ENCODE measurements around the gene HOXB2. TPM values are rescaled to one million over a fixed set of nuclear protein-coding genes. Genes with fewer than 3 reads are reported as not detected.
A peak's percentile ranks its signal among the peaks of the same experiment; 100 is the strongest.

The HOXB2 gene
- total and polyA plus RNA-seq, 8 donors: 0.39 to 5.1 (median 1.8) TPM

GRCh38 chr17:48579760-48580554 is 35.0 kb upstream of the HOXB2 start:
- no peak for DNase-seq
- H3K27ac ChIP-seq: peak overlapping the region in 2 of 4 donors; percentile 13 to 64
- TF ChIP-seq CTCF (IDR thresholded peaks at IDR 0.05): no peak

DNA sequence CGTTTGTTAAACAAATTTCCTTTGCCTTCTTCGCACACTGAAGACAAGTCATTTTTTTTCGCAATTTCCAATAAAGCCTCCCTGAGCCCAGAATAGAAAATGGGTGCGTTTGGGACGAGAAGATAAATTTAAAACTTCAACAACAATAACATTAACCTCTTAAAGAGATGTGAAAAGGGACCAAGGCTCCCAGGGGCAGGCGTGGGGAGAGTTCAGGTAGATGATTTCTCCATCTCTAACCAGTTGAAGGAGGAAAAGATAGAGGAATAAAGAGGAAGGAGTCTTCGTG is 34.5 kb upstream of the HOXB2 start:
- Histone ChIP-seq H3K4me3 (no peak overlapping the region), H3K27ac (peak overlapping the region in 1 of 4 donors; percentile 13), H3K4me1 (peaks cover 0 to 6% (median 4%) of the 10 kb centered on the region in 3 donors), H3K9me3 (no peaks in the 10 kb centered on the region), H3K27me3 (peaks cover 0 to 87% (median 13%) of the 10 kb centered on the region in 4 donors), H3K36me3 (no peaks in the 10 kb centered on the region)
- 15 to 16% methylated on average over 7 of the region's 7 CpGs for WGBS, 2 donors
- no peak for DNase-seq
- FAIRE-seq: no peak
- ATAC-seq: no peak
- TF ChIP-seq CTCF (IDR thresholded peaks at IDR 0.05): no peak
- intact Hi-C loops (cut with DNase I): no loop called here

More at GRCh38 chr17:48579760-48580554, 35.0 kb upstream of the HOXB2 start:
- peaks cover 0 to 6% (median 4%) of the 10 kb centered on the region in 3 donors for H3K4me1 ChIP-seq
- no peak overlapping the region for H3K4me3 ChIP-seq
- no peaks in the 10 kb centered on the region for H3K9me3 ChIP-seq
- 16 to 21% methylated on average over 26 of the region's 26 CpGs for WGBS, 2 donors
- H3K27me3 ChIP-seq: peaks cover 0 to 86% (median 13%) of the 10 kb centered on the region in 4 donors
- no peak for FAIRE-seq
- intact Hi-C loops (cut with DNase I): no loop called here
- ATAC-seq: no peak
- no peaks in the 10 kb centered on the region for H3K36me3 ChIP-seq

DNA sequence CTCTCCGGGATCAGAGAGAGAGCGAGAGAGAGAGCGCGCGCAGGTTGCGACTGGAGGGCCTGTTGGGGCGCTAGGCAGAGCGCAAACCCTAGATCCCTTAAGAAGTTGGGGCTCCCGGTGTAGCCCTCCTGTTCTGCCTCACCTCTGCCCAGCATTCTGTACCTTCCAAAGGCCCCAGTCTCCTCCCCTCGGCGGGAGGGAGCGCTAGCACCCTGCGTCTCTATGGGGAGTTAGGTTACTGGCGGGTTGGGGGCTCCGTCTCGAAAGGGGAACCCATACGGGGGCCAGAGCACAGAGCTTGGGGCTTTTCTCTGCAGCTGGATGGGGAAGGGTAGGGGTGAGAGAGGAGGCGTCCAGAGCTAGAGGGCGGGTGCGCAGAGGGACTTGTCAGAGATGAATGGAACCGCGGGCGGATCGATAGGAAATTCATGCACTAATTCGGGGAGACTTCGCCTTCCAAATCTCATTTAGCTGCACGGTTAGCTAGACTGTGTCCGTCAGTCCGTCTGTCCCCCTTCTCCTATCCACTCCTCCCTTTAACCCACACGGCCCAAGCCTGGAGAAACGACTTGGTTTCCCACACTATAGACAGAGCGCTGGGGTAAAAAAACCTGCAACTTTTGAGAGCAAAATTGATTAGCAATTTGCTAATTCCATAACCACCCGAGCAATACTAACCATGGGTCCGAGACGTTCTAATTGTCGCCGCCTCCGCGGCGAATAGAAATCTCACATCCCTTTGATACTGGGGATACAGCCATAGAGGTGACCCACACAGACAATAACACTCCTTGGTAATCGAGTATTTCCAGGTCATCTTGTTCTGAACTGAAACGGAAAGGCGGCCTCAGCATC is 33.9 kb upstream of the HOXB2 start:
- WGBS, 2 donors: 5 to 11% methylated on average over 42 to 43 of the region's 43 CpGs

DNA sequence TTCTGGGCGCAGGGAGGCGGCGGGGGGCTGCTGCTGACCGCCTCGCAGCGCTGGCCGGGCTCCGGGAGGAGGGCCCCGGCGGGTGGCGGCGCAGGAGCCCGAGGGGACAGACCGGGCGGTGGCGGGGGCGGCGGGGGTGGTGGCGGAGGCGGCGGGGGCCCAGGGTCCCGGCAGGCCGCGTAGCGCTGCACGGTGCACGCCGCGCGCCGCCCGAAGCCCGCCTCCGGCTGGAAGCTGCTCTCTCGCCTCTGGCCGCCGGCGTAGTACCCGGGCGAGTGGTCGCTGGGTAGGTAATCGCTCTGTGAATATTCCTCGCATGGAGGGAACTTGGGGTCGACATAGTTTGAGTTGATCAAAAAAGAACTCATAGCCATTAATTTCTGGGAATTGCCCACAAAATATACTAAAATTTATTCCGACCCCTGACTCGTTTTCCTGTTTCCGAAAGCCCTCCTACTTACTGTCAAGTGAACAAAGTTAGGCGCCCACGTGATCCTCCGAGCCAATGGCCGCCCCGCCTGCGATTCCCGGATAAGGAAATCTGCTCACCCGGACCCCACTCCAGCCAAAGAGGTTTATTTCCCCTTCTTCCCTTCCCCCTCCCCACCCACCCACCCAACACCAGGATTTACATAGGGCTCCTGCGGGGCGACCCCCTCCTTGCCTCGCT is 33.2 kb upstream of the HOXB2 start, which contains the start of gene HOXB4:
HOXB4 (minus strand) TSS at position 405 of the 670 bp plus-strand sequence; CDS start at position 374, 31 bp downstream.
- peak within 1 kb of the TSS in 3 of 4 donors; percentile 10 to 42 (median 22) for H3K4me3 ChIP-seq
- H3K4me1 ChIP-seq: peaks cover 0 to 6% (median 4%) of the 10 kb centered on the region in 3 donors
- H3K36me3 ChIP-seq: no peaks in the 10 kb centered on the region
- TF ChIP-seq CTCF (IDR thresholded peaks at IDR 0.05): no peak
- H3K27ac ChIP-seq: peak within 1 kb of the TSS in 2 of 4 donors; percentile 41 to 63
- no peaks in the 10 kb centered on the region for H3K9me3 ChIP-seq
- WGBS, 2 donors: 4 to 5% methylated on average over 35 to 58 of the region's 58 CpGs
- peaks cover 0 to 77% (median 10%) of the 10 kb centered on the region in 4 donors for H3K27me3 ChIP-seq
- ATAC-seq (peak in 3 of 4 donors; percentile 36 to 66 (median 40)), DNase-seq (peak in 1 of 6 donors; percentile 63), FAIRE-seq (no peak)
- intact Hi-C loops (cut with DNase I): no loop called here

More for the DNA sequence above, 33.9 kb upstream of the HOXB2 start:
- no peaks in the 10 kb centered on the region for H3K36me3 ChIP-seq
- no peak for FAIRE-seq
- ATAC-seq: peak in 3 of 4 donors; percentile 5 to 25 (median 7)
- H3K4me3 ChIP-seq: peak overlapping the region in 3 of 4 donors; percentile 10 to 42 (median 22)
- no peaks in the 10 kb centered on the region for H3K9me3 ChIP-seq
- peaks cover 0 to 85% (median 13%) of the 10 kb centered on the region in 4 donors for H3K27me3 ChIP-seq
- intact Hi-C loops (cut with DNase I): no loop called here
- DNase-seq: no peak
- peaks cover 0 to 6% (median 4%) of the 10 kb centered on the region in 3 donors for H3K4me1 ChIP-seq
- no peak for TF ChIP-seq CTCF (IDR thresholded peaks at IDR 0.05)
- peak overlapping the region in 2 of 4 donors; percentile 41 to 63 for H3K27ac ChIP-seq
